H9 (cell line): Measurements from ENCODE around the gene TFF3. TPM values are rescaled to one million over a fixed set of nuclear protein-coding genes. Genes with fewer than 3 reads are reported as not detected.

Experiments used
- DNase-seq: peaks from one replicate; pipeline ENCODE4 v3.0.0-alpha.2; 2017
- H2AFZ ChIP-seq: one replicate; pipeline ENCODE4 v1.6.1; 2013; ENCODE audit warnings: mild to moderate bottlenecking, low read length, control low read depth, moderate library complexity
- H2AK5ac ChIP-seq: 2 replicates; pipeline ENCODE4 v1.6.1; 2013; ENCODE audit warnings: low read length, control low read depth, mixed read lengths; ENCODE audit not compliant: insufficient read length
- H2BK120ac ChIP-seq: one replicate; pipeline ENCODE4 v1.6.1; 2013; ENCODE audit warnings: low read depth, mild to moderate bottlenecking, low read length, control low read depth, inconsistent platforms; ENCODE audit not compliant: poor library complexity, severe bottlenecking
- H2BK12ac ChIP-seq: 2 replicates; pipeline ENCODE4 v1.6.1; 2013; ENCODE audit warnings: low read length, control low read depth, mixed read lengths, low read depth; ENCODE audit not compliant: insufficient read length
- H2BK15ac ChIP-seq: 2 replicates; pipeline ENCODE4 v1.6.1; 2013; ENCODE audit warnings: low read depth, low read length, control low read depth
- H2BK20ac ChIP-seq: one replicate; pipeline ENCODE4 v1.6.1; 2013; ENCODE audit warnings: low read depth, mild to moderate bottlenecking, low read length, control low read depth, inconsistent platforms; ENCODE audit not compliant: poor library complexity, severe bottlenecking
- H2BK5ac ChIP-seq: 2 replicates; pipeline ENCODE4 v1.6.1; 2013; ENCODE audit warnings: low read length, control low read depth, mixed read lengths; ENCODE audit not compliant: insufficient read length
- H3K14ac ChIP-seq: 2 replicates; pipeline ENCODE4 v1.6.1; 2013; ENCODE audit warnings: low read length, control low read depth; ENCODE audit not compliant: insufficient read depth
- H3K18ac ChIP-seq: 2 replicates; pipeline ENCODE4 v1.6.1; 2013; ENCODE audit warnings: low read depth, mild to moderate bottlenecking, mixed read lengths, low read length, control low read depth; ENCODE audit not compliant: insufficient read length
- H3K23ac ChIP-seq: 2 replicates; pipeline ENCODE4 v1.6.1; 2013; ENCODE audit warnings: low read length, control low read depth, mixed read lengths, low read depth; ENCODE audit not compliant: insufficient read length
- H3K23me2 ChIP-seq: 2 replicates; pipeline ENCODE4 v1.6.1; 2013; ENCODE audit warnings: low read depth, mild to moderate bottlenecking, mixed read lengths, low read length, control low read depth; ENCODE audit not compliant: insufficient read length, poor library complexity, severe bottlenecking
- H3K27ac ChIP-seq: 2 replicates; pipeline ENCODE4 v1.5.1; 2013; ENCODE audit warnings: low read length, control low read depth, mixed read lengths, low read depth; ENCODE audit not compliant: insufficient read length
- H3K27me3 ChIP-seq: 2 replicates; pipeline ENCODE4 v1.6.1; 2013; ENCODE audit warnings: low read length, control low read depth, inconsistent platforms; ENCODE audit not compliant: insufficient read depth
- H3K4ac ChIP-seq: 2 replicates; pipeline ENCODE4 v1.6.1; 2013; ENCODE audit warnings: low read depth, mild to moderate bottlenecking, control low read depth, inconsistent platforms, low read length, moderate library complexity
- H3K4me1 ChIP-seq: 2 replicates; pipeline ENCODE4 v1.6.1; 2013; ENCODE audit warnings: low read length, control low read depth, inconsistent platforms; ENCODE audit not compliant: insufficient read depth
- H3K4me2 ChIP-seq: 2 replicates; pipeline ENCODE4 v1.6.1; 2013; ENCODE audit warnings: low read length, control low read depth, mixed read lengths; ENCODE audit not compliant: insufficient read length, insufficient read depth
- H3K56ac ChIP-seq: 2 replicates; pipeline ENCODE4 v1.6.1; 2013; ENCODE audit warnings: low read depth, mild to moderate bottlenecking, mixed read lengths, low read length, control low read depth; ENCODE audit not compliant: insufficient read length
- H3K79me1 ChIP-seq: 2 replicates; pipeline ENCODE4 v1.6.1; 2013; ENCODE audit warnings: low read depth, mild to moderate bottlenecking, moderate library complexity, low read length, control low read depth, inconsistent platforms; ENCODE audit not compliant: insufficient read depth, poor library complexity, severe bottlenecking
- H3K79me2 ChIP-seq: 2 replicates; pipeline ENCODE4 v1.6.1; 2013; ENCODE audit warnings: low read length, control low read depth, inconsistent platforms; ENCODE audit not compliant: insufficient read depth
- H3K9ac ChIP-seq: 2 replicates; pipeline ENCODE4 v1.6.1; 2013; ENCODE audit warnings: low read length, control low read depth, mixed read lengths; ENCODE audit not compliant: insufficient read length; ENCODE audit errors: extremely low read depth
- H3K9me3 ChIP-seq: one replicate; pipeline ENCODE4 v1.6.1; 2013; ENCODE audit warnings: low read depth, low read length, inconsistent platforms; ENCODE audit not compliant: control insufficient read depth
- H3T11ph ChIP-seq: one replicate; pipeline ENCODE4 v1.6.1; 2013; ENCODE audit warnings: mild to moderate bottlenecking, low read length, control low read depth, inconsistent platforms
- H4K20me1 ChIP-seq: one replicate; pipeline ENCODE4 v1.6.1; 2013; ENCODE audit not compliant: control insufficient read depth, insufficient read length, insufficient read depth
- H4K5ac ChIP-seq: 2 replicates; pipeline ENCODE4 v1.6.1; 2013; ENCODE audit warnings: low read depth, mild to moderate bottlenecking, mixed read lengths, low read length, control low read depth; ENCODE audit not compliant: insufficient read length
- H4K8ac ChIP-seq: replicated peaks from 2 replicates; pipeline ENCODE4 v1.6.1; 2013; ENCODE audit warnings: low read length, control low read depth, mixed read lengths, low read depth; ENCODE audit not compliant: insufficient read length
- H4K91ac ChIP-seq: 2 replicates; pipeline ENCODE4 v1.6.1; 2013; ENCODE audit warnings: low read depth, mild to moderate bottlenecking, moderate library complexity, mixed read lengths, low read length, control low read depth; ENCODE audit not compliant: insufficient read length
- H3K27ac Mint-ChIP-seq, 3 experiments: 2 replicates in 2 of 3; 3 replicates in 1 of 3; pipeline ENCODE4 v1.8.0; 2020 to 2021; ENCODE audit warnings: mixed read lengths in 3 of 3, mild to moderate bottlenecking in 1 of 3, moderate library complexity in 1 of 3
- H3K27me3 Mint-ChIP-seq: 2 replicates; pipeline ENCODE4 v1.8.0; 2021; ENCODE audit warnings: low read depth, mild to moderate bottlenecking, moderate library complexity, mixed read lengths
- H3K36me3 Mint-ChIP-seq, 3 experiments: 2 replicates in 2 of 3; 3 replicates in 1 of 3; pipeline ENCODE4 v1.8.0; 2020 to 2021; ENCODE audit warnings: low read depth in 3 of 3, mixed read lengths in 3 of 3; ENCODE audit not compliant: insufficient read depth in 1 of 3
- H3K4me1 Mint-ChIP-seq, 2 experiments: 2 replicates each; pipeline ENCODE4 v1.8.0; 2020; ENCODE audit warnings: mixed read lengths in 2 of 2
- H3K4me3 Mint-ChIP-seq, 2 experiments: 2 replicates in 1 of 2; 3 replicates in 1 of 2; pipeline ENCODE4 v1.8.0; 2020 to 2021; ENCODE audit warnings: mild to moderate bottlenecking in 2 of 2, mixed read lengths in 2 of 2, moderate library complexity in 1 of 2
- H3K9me3 Mint-ChIP-seq, 2 experiments: 2 replicates in 1 of 2; 3 replicates in 1 of 2; pipeline ENCODE4 v1.8.0; 2020; ENCODE audit warnings: mild to moderate bottlenecking in 2 of 2, mixed read lengths in 2 of 2, moderate library complexity in 1 of 2
- CTCF ChIP-seq: fragments of 200-600 bp; sonication (generic); conservative IDR thresholded peaks from 3 replicates; pipeline ENCODE4 v1.8.0; 2021; ENCODE audit warnings: antibody characterized with exemption, mild to moderate bottlenecking
- WGBS: extraction: QIAGEN DNeasy Blood & Tissue Kit; methylation state at CpG from one replicate; pipeline ENCODE4 v1.1.7; 2013; ENCODE audit warnings: missing lambda C conversion rate, low lambda C conversion rate, mixed read lengths; ENCODE audit not compliant: insufficient read length; ENCODE audit errors: extremely low coverage; 5-methylcytosine and 5-hydroxymethylcytosine counted together
- total RNA-seq: library from RNA; stranded (reverse); gene quantifications from 2 replicates; pipeline ENCODE4 v1.2.1, GENCODE V29; 2021

TFF3 gene
- total RNA-seq, 1 experiment from 2014 or later, result 1.5 TPM

- no peaks in the 10 kb centered on the region for H3K79me1 ChIP-seq
- H4K91ac ChIP-seq, result no peak overlapping the region
- H2BK120ac ChIP-seq, result no peak overlapping the region
- Mint-ChIP-seq H3K36me3 (no peaks in the 10 kb centered on the region), H3K27me3 (peaks cover 4% of the 10 kb centered on the region), H3K4me1 (peaks cover 0 to 3% of the 10 kb centered on the region in 2 experiments; a peak in 1 of 4 replicates), H3K4me3 (no peak overlapping the region), H3K27ac (no peak overlapping the region), H3K9me3 (no peaks in the 10 kb centered on the region; a peak in 1 of 5 replicates)
- H3K27ac ChIP-seq, result no peak overlapping the region
- no peaks in the 10 kb centered on the region for H3K79me2 ChIP-seq
- H4K5ac ChIP-seq, result no peak overlapping the region
- no peak overlapping the region for H3K14ac ChIP-seq
- DNase-seq, result no peak
- 0 out of 2 replicates have a peak, but pooled peaks cover 1% of the 10 kb centered on the region for H3K4me1 ChIP-seq
- no peak overlapping the region for H2BK12ac ChIP-seq
- H3K23me2 ChIP-seq, result no peaks in the 10 kb centered on the region
- H2BK20ac ChIP-seq, result no peak overlapping the region
- H3K56ac ChIP-seq, result no peak overlapping the region
- H3K4ac ChIP-seq, result no peak overlapping the region
- H3K4me2 ChIP-seq, result no peak overlapping the region
- H2BK5ac ChIP-seq, result no peak overlapping the region
- H3K18ac ChIP-seq, result no peak overlapping the region
- no peak overlapping the region for H2BK15ac ChIP-seq
- H2AK5ac ChIP-seq, result no peak overlapping the region
- no peak overlapping the region for H3K23ac ChIP-seq
- TF ChIP-seq CTCF, result no peak
- H3K9ac ChIP-seq, result no peak overlapping the region
- no peak overlapping the region for H2AFZ ChIP-seq
- no peak overlapping the region for H4K8ac ChIP-seq
- H3K9me3 ChIP-seq, result no peaks in the 10 kb centered on the region
- no peaks in the 10 kb centered on the region for H3K27me3 ChIP-seq
- H4K20me1 ChIP-seq, result no peaks in the 10 kb centered on the region
- WGBS, result no CpG with 5 or more reads among the region's 30 CpGs
- H3T11ph ChIP-seq, result no peak overlapping the region
These were observed 31.8 kb upstream of the TFF3 start for GRCh38 chr21:42346866-42347600.
